Ovary (tissue), 3 donors: ENCODE data around the gene CCR1.

Source experiments
- CTCF ChIP-seq, 3 donors: fragments of 450-650 bp in 2 of 3; fragments of 200-600 bp in 1 of 3; IDR thresholded peaks; one replicate each; pipeline versions ENCODE4 v1.5.1 to v1.8.0; 2016 to 2022; ENCODE audit warnings: antibody characterized with exemption in 3 of 3, mild to moderate bottlenecking in 1 of 3
- POLR2A ChIP-seq: fragments of 450-650 bp; IDR thresholded peaks from one replicate; pipeline ENCODE4 v1.6.1; 2017; ENCODE audit warnings: antibody characterized with exemption, mild to moderate bottlenecking, moderate library complexity
- donor health status: DM: no; HTN: no; CAD: no.

- TF ChIP-seq POLR2A = no peak
- no peak for TF ChIP-seq CTCF (IDR thresholded peaks at IDR 0.05)
These were observed 28.4 kb upstream of the CCR1 start for GRCh38 chr3:46236294-46237054.
